Testis (tissue), 2 donors: Measurements from ENCODE around the gene KLF15.

Source experiments
- POLR2A ChIP-seq: fragments of 450-650 bp; IDR thresholded peaks from one replicate; pipeline ENCODE4 v1.6.1; 2017; ENCODE audit warnings: antibody characterized with exemption, mild to moderate bottlenecking, moderate library complexity
- TF ChIP-seq, protein P1 (sequence below), 3 experiments: fragments of 450-650 bp in 2 of 3; fragments of 200-600 bp in 1 of 3; sonication (generic) in 1 of 3; IDR thresholded peaks; one replicate each; pipeline ENCODE4 v1.5.1; 2016 to 2019; ENCODE audit warnings: antibody characterized with exemption in 3 of 3, mild to moderate bottlenecking in 2 of 3, moderate library complexity in 1 of 3

DNA sequence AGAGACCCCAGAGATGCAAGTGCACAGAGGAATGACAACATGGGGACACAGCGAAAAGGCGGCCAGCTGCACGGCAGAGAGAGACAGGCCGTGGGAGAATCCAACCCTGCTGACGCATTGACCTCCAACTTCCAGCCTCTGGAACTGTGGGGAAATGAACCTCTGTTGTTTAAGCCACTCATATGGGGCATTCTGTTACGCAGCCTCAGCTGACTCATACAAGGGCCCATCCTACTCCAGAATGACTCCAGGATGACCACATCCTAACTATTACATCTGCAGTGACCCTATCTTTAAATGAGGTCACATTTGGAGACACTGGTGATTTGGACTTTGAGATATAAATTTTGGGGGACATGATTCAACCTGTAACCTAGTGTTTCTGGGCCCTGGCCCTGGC, 44.0 kb downstream of the KLF15 start:
- TF ChIP-seq, protein P1, sequence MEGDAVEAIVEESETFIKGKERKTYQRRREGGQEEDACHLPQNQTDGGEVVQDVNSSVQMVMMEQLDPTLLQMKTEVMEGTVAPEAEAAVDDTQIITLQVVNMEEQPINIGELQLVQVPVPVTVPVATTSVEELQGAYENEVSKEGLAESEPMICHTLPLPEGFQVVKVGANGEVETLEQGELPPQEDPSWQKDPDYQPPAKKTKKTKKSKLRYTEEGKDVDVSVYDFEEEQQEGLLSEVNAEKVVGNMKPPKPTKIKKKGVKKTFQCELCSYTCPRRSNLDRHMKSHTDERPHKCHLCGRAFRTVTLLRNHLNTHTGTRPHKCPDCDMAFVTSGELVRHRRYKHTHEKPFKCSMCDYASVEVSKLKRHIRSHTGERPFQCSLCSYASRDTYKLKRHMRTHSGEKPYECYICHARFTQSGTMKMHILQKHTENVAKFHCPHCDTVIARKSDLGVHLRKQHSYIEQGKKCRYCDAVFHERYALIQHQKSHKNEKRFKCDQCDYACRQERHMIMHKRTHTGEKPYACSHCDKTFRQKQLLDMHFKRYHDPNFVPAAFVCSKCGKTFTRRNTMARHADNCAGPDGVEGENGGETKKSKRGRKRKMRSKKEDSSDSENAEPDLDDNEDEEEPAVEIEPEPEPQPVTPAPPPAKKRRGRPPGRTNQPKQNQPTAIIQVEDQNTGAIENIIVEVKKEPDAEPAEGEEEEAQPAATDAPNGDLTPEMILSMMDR (IDR thresholded peaks at IDR 0.05): no peak
- TF ChIP-seq POLR2A: no peak
